WTC11 (cell line): ENCODE results near the gene PHLDB3.

Source experiments
- SP1 ChIP-seq: sonication (generic); formaldehyde crosslinking; conservative IDR thresholded peaks from 2 replicates; pipeline ENCODE4 v1.8.1; 2022; ENCODE audit warnings: missing genetic modification reagents
- TP53 ChIP-seq: sonication (generic); formaldehyde crosslinking; IDR thresholded peaks from 2 replicates; pipeline ENCODE4 v1.8.1; 2023; ENCODE audit warnings: mild to moderate bottlenecking, missing genetic modification reagents
- ZNF263 ChIP-seq: sonication (generic); formaldehyde crosslinking; IDR thresholded peaks from 2 replicates; pipeline ENCODE4 v1.8.1; 2022; ENCODE audit warnings: low read depth, mild to moderate bottlenecking, moderate library complexity, missing genetic modification reagents
- TF ChIP-seq, protein P1 (sequence below): fragments of 200-600 bp; IDR thresholded peaks from 2 replicates; pipeline ENCODE4 v1.8.0; 2022; ENCODE audit warnings: antibody characterized with exemption
- TF ChIP-seq, protein P2 (sequence below): sonication (generic); formaldehyde crosslinking; IDR thresholded peaks from 2 replicates; pipeline ENCODE4 v1.8.0; 2022; ENCODE audit warnings: mild to moderate bottlenecking, missing genetic modification reagents

DNA sequence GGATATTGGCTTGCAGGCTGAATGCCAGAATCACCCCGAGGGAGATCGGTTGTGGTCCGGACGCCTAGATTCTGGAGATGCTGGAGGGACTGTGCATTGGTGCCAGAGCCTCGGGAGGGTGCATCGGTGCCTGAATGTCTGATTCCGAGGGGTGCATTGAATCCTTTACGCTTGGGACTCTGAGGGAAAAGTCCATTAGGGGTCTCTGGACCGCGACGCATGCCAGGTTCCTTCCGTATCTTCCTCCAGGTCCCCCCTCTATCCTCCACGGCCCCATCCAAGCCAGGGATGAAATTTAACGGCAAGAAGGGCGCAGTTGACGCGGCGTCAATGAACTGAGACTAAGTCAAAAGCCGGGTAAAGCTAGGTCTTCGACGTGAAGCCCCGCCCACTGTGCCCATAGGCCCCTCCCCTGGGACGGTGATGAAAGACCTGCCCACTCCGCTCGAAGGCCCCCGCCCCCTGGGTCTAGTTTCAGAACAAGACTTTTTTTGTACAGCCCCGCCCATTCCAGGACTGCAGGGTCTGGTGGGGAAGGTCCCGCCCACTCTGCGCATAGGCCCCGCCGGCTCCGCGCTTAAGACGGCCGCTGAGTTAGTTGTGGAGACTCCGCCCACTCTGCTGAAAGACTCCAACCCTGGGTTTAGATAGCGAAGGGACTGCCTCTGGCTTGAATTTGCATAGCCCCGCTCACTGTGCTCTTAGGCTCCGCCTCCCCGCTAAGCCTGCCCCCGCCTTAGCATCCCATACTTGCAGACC is 29.2 kb upstream of the PHLDB3 start:
- TF ChIP-seq, protein P1, sequence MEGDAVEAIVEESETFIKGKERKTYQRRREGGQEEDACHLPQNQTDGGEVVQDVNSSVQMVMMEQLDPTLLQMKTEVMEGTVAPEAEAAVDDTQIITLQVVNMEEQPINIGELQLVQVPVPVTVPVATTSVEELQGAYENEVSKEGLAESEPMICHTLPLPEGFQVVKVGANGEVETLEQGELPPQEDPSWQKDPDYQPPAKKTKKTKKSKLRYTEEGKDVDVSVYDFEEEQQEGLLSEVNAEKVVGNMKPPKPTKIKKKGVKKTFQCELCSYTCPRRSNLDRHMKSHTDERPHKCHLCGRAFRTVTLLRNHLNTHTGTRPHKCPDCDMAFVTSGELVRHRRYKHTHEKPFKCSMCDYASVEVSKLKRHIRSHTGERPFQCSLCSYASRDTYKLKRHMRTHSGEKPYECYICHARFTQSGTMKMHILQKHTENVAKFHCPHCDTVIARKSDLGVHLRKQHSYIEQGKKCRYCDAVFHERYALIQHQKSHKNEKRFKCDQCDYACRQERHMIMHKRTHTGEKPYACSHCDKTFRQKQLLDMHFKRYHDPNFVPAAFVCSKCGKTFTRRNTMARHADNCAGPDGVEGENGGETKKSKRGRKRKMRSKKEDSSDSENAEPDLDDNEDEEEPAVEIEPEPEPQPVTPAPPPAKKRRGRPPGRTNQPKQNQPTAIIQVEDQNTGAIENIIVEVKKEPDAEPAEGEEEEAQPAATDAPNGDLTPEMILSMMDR = no peak
- TF ChIP-seq, protein P2, sequence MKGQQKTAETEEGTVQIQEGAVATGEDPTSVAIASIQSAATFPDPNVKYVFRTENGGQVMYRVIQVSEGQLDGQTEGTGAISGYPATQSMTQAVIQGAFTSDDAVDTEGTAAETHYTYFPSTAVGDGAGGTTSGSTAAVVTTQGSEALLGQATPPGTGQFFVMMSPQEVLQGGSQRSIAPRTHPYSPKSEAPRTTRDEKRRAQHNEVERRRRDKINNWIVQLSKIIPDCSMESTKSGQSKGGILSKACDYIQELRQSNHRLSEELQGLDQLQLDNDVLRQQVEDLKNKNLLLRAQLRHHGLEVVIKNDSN (CRISPR knock-in tag) = no peak
- no peak for TF ChIP-seq ZNF263 (CRISPR knock-in tag)
- TF ChIP-seq TP53 (CRISPR knock-in tag) = no peak
- peak; percentile 87 for TF ChIP-seq SP1 (CRISPR knock-in tag)
